GM21786 (cell line): ENCODE measurements around the gene RNF222.
"Not testable (repeated sequence)": the region's sequence is repeated elsewhere in the genome, so short reads cannot be mapped to it uniquely, and the experiment has no call there.

ENCODE experiments used
- ATAC-seq: cut with Tn5 transposase; IDR thresholded peaks from one replicate; pipeline ENCODE4 v1.9.1; 2021; ENCODE audit not compliant: unreplicated experiment

The RNF222 gene

GRCh38 chr17:8412089-8412488, 14.5 kb upstream of the RNF222 start:
- ATAC-seq, result no peak

GRCh38 chr17:8410883-8411238, 13.2 kb upstream of the RNF222 start:
- ATAC-seq, result no peak

GRCh38 chr17:8409966-8410882, 12.6 kb upstream of the RNF222 start:
- ATAC-seq, result no peak

GRCh38 chr17:8408371-8408770, 10.7 kb upstream of the RNF222 start:
- ATAC-seq, result no peak

- no peak for ATAC-seq
Observed at GRCh38 chr17:8406174-8406573, 8.5 kb upstream of the RNF222 start.

GRCh38 chr17:8405499-8406016, 7.9 kb upstream of the RNF222 start:
- ATAC-seq, result no peak

- ATAC-seq, result no peak
Observed at GRCh38 chr17:8402921-8403536, 5.4 kb upstream of the RNF222 start.

GRCh38 chr17:8401107-8401506, 3.5 kb upstream of the RNF222 start:
- ATAC-seq, result no peak

GRCh38 chr17:8398980-8399379, 1.4 kb upstream of the RNF222 start:
- no peak for ATAC-seq

GRCh38 chr17:8394497-8394896, 3.1 kb downstream of the RNF222 start:
- ATAC-seq, result not testable (repeated sequence)

GRCh38 chr17:8393470-8394231, 4.0 kb downstream of the RNF222 start:
- no peak for ATAC-seq

- no peak for ATAC-seq
Observed at GRCh38 chr17:8392674-8393469, 4.8 kb downstream of the RNF222 start.

GRCh38 chr17:8392274-8392673, 5.4 kb downstream of the RNF222 start:
- ATAC-seq, result no peak

GRCh38 chr17:8391711-8392110, 5.9 kb downstream of the RNF222 start:
- ATAC-seq, result no peak

- ATAC-seq, result no peak
Observed at GRCh38 chr17:8387914-8388651, 9.5 kb downstream of the RNF222 start.

- no peak for ATAC-seq
Observed at GRCh38 chr17:8386841-8387240, 10.8 kb downstream of the RNF222 start.

- no peak for ATAC-seq
Observed at GRCh38 chr17:8384801-8385378, 12.7 kb downstream of the RNF222 start.

- peak; percentile 82 for ATAC-seq
Observed at GRCh38 chr17:8383143-8383822, 14.3 kb downstream of the RNF222 start, which contains the start of gene RPL26. Gene RPL26, minus strand, starts transcription at chr17:8383193. Its CDS starts 883 bp downstream, at chr17:8382310.

GRCh38 chr17:8382880-8383142, 14.8 kb downstream of the RNF222 start:
- no peak for ATAC-seq
